NCI-H1092 treated with DMSO at 0.1 percent for 48 hours (cell line): ENCODE data around the gene KCNK10.

Source experiments
- DNase-seq: peaks from one replicate; lab custom pipeline; 2025; lab: John Stamatoyannopoulos, UW

KCNK10 gene

GRCh38 chr14:88227693-88228092, 95.4 kb downstream of the KCNK10 start:
- DNase-seq: no peak

DNA sequence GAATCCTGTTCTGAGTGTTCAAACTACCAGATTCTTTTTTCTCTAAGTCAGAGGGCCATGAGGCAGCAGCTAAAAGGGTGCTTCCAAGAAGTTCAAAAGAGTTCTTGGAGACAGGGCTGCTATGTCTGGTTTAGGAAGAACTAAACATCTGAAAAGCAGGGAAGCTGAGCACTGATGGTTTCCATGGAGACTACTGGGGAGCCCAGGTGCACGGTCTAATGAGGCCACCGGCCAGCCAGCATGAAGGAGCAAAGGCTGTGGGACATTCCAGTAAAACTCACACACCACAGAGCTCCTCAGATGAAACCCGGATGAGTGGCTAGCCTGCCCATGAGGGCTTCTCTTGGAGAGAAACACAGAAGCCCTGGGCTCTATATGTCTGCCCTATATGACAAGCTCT, 97.3 kb downstream of the KCNK10 start:
- no peak for DNase-seq

- no peak for DNase-seq
Observed at GRCh38 chr14:88218119-88218915, 104.8 kb downstream of the KCNK10 start.

- DNase-seq: no peak
Observed at GRCh38 chr14:88212691-88213090, 110.4 kb downstream of the KCNK10 start.

DNA sequence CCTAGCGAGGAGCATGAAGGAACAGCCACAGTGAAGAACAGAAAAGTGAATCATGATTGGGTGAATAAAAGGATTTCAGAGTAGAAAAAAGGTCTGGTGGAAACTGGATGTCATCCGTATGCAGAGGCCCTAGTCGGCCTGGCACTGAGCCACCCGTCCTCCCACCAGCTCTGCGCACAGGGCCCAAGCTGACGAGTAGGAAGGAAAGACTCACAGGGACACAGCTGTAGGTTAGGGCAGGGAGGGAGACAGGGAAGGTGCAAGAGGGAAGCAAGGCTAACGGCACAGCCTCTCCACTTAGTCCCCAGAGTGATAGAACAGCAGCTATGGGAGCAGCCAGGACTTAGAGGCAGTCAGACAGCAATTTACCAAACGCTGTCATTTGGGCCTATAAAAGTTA, 112.6 kb downstream of the KCNK10 start:
- no peak for DNase-seq

- DNase-seq: no peak
Observed at GRCh38 chr14:88209273-88209672, 113.8 kb downstream of the KCNK10 start.

- DNase-seq: no peak
Observed at GRCh38 chr14:88208858-88209257, 114.2 kb downstream of the KCNK10 start.

DNA sequence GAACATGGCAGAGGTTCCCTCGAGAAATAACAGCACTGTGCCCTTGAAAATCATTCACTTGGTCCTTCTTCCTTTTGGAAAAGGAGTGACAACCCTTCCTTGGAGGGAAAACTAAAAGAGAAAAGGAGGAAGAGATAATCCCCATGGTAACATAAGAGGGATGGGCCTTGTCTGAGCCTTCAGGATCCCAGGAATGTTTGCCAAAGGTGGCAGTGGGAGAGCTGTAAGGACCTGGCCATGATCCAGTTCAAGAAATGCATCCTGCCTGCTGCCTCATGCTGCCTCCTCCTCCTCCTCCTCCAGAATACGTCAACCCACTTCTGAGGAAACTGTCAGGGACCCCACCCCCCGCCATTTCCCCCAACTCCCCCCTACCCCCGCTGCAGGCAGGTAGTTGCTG, 118.8 kb downstream of the KCNK10 start:
- no peak for DNase-seq

GRCh38 chr14:88203291-88203690, 119.8 kb downstream of the KCNK10 start:
- DNase-seq: no peak

DNA sequence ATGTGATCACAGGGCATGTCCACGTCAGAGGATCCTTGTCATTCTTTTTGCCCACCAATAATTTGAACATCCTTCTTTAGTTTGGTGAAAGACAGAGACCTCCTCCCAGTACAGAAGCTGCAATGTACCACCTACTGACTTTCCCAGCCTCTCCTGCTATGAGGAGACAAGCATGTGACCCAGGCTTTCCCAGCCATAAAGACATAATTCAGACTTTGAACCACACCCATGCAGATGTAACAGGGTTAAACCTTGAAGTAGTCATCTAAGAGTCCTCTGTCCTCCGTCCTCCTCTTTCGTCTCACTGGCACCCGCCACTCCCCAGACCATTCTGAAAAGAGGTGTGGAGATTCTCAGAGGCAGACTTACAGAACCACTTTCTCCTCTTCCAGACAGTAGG, 120.8 kb downstream of the KCNK10 start:
- no peak for DNase-seq

GRCh38 chr14:88201851-88202250, 121.2 kb downstream of the KCNK10 start:
- no peak for DNase-seq

DNA sequence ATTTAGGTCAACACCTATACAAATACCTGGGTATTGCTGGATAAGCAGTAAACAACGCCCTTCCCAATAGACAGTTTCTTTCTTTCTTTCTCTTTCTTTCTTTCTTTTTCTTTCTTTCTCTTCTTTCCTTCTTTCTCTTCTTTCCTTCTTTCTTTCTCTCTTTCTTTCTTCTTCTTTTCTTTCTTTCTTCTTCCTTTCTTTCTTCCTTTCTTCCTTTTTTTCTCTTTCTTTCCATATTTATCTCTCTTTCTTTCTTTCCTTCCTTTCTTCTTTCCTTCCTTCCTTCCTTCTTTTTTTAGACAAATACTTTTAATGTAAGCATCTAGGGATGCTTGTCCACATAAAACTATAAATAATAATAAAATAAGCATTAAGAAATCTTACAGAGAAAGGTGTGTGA, 123.2 kb downstream of the KCNK10 start:
- no peak for DNase-seq

DNA sequence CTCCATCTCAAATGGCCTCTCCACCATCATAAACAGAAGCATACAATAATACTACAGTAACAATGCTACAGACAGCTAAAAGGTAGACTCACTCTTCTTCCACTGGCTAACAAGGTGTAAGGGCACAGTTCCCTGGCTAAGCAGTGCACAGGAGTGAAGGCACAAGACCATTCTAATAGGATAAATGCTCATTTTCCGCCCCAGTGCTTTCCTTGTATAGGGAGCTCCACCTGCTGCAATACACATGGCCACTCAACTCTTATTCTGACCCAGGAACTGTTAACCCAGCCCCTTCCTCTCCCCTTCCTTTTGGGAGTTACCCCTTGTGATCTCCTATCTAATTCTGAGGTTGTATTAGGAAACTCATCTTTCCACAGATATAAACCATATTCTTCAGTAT, 124.6 kb downstream of the KCNK10 start:
- peak; percentile 72 for DNase-seq

DNA sequence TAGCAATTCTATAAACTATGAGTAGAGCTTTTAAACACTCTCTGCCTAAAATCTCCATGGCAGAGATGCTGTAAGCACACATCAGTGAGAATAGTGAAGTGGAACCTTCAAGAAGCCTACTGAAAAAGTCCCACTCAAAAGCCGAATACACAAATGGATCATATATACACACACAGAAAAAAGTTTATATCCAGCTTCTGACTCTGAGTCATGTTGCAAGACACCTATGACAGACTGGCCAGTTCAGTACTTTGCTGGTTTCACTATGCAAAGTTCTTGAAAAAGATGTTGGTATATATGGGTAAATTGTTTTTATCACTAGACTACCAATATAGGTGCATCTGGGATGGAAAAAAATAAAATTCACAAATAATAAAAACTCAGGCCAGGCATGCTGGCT, 126.1 kb downstream of the KCNK10 start:
- DNase-seq: no peak

DNA sequence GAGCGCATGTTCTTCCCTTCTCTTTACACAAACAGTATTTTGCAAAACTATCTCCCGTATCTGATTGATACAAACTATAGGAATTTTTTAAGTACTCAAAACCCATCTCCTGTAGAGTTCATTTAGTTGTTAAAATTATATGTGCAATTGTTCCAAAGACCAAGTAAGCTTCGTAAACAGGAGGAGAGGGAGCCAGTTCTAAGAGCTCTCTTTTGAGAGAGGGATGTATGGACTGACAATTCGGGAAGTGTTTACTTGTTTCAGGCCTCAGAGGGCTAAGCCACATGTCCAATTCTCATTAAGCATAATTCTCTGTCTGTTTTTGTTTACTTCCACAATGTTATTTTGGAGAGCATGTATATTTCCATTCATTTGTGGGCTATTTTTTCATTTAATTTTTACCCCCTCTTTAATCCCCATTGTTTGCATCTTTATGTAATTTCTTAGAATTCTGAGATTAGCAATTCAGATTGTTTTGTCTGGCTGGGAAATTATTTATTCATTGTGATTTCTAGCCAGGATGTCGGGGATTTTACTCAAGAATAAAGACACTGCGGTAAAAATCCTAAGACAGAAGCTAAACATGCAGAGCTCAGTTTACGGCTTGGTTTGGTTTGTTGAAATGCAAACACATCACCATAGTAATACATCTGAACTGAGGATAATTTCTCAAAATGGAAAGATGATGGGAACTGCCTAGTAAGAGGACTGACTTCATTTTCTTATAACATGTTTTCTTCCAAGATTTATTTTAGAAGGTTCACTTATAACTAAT, 126.8 kb downstream of the KCNK10 start:
- peak; percentile 19 for DNase-seq

- DNase-seq: peak; percentile 74
Observed at GRCh38 chr14:88195676-88196075, 127.4 kb downstream of the KCNK10 start.

- DNase-seq: no peak
Observed at GRCh38 chr14:88194531-88194930, 128.5 kb downstream of the KCNK10 start.

DNA sequence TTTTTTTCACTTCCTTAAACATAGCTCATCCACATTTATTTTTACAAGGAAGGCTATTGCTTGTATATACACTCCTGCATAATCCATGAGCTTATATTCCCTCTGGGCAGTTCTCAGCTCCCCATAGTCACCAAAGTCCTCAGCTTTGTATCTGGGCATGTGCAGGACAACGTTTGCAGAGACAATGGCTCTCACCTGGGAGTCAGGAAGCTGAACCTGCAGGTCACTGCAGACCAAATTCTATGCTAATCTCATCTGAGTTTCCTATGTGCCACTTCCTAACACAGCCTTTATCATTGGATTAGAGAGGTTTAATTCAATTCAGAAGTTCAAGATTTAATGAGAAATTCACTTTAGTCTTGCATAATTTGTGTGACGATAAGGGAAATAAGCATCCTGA, 131.5 kb downstream of the KCNK10 start:
- DNase-seq: no peak

- peak; percentile 89 for DNase-seq
Observed at GRCh38 chr14:88189417-88190191, 133.5 kb downstream of the KCNK10 start.

DNA sequence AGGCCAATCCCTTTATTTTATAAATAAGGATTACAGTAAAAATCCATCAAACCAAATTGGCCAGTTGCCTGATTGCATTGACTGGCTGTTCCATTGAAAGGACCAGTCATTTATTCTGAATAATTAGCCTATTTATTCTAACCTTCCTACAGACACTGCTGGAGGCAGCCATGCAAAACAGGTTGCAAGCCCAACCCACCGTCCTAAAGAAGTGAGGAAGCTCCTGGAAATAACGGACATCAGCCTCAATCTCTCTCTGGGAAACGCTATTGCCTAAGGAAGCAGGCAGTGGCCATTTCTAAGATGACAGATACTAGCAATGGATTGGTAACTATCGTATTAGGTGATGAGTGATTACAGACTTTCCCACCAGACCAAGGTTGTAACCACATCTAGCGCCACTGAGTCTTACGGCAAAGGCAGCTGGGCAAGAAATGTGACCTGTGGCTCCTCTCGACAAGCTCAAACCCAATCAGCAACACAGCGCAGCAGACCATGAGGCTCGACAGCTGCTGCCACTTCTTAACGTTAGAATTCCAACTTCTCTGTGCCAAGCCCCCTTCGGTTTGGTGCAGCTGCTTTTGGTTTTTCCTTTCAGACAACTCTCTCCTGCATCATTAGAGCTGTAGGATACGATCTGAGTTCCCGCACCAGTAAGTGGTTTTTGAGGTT, 134.2 kb downstream of the KCNK10 start:
- DNase-seq: no peak

DNA sequence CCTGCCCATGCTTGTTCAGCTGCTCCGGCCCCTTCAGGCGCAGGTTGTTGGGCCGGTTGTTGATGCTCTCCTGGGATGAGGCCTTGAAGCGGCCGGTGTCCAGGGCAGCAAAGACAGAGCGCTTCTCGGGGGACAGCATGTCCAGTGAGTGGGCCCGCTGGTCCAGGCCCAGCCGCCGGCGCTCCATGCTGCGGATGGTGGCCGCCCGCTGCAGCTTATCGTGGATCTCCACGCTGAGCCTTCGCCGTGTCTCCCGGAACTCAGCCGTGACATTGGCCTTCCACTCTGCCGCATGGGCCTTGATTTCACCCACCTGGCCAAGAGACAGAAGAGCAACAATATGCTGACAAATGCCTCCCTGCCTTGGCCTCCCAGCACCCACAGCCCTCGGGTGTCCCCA, 137.2 kb downstream of the KCNK10 start:
- no peak for DNase-seq

- DNase-seq: no peak
Observed at GRCh38 chr14:88184956-88185355, 138.1 kb downstream of the KCNK10 start.
